GM19238 (cell line): Measurements from ENCODE around the gene NPAS2.

Experiments used
- DNase-seq: peaks from one replicate; pipeline ENCODE4 v3.0.0; 2011; ENCODE audit warnings: low spot score; ENCODE audit not compliant: insufficient read length

Gene NPAS2

DNA sequence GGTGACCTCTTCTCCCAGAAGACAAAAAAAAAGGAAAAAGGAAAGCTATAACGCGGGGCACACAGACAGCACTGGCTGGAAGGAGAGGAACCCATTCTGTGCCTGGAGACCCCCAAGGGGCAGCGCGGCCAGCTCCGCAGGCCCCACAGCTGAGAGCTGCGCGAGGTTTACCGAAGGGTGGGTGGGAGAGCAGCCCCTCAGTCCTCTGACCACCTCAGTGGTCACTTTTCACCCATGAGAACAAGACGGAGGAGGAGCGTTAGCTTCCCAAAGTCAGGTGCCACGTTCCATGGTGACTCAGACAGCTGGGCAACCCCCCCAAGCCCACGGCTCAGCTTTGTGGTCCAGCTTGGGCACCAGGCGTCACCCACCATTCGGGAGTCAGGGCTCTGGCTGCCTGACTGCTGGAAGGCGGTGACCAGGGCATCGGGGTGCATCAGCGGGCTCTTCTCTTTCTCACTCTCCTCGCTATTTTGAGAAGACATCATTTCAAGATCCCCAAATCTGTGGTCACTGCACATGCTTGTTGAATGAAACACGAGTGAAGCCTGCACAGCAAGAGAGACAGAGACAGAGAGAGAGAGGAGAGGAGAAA is 217.3 kb downstream of the NPAS2 start:
- DNase-seq, result no peak

DNA sequence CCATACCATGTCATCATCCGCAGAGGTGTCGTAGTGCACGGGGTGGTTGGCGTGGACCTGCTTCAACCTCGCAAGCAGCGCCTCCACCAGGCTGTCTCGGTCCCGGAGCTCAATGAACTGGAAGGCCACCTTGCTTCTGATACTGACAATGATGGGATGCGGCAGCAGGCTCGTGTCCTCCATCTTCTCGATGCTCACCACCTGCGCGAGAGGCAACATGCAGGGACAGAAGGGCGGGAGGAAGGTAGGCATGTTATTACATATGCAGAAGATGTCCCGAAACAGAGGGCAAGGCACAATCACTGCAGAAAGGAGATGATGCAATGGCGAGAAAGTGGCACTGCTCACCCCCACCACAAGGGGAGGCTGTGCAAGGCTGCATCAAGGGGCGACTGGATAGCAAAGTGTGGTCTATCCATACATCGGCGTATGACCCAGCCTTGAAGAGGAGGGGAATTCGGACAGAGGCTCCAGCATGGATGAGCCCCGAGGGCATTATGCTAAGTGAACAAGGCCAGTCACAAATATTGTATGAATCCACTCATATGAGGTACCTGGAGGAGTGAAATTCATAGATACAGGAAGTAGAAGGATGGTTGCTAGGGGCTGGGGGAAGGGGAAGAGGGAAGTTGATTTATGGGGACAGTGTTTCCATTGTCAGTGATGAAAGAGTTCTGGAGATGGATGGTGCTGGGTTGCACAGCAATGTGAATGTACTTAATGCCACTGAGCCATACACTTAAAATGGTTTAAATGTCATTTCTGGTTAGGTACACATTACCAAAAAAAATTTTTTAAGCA is 218.7 kb downstream of the NPAS2 start:
- DNase-seq, result no peak

DNA sequence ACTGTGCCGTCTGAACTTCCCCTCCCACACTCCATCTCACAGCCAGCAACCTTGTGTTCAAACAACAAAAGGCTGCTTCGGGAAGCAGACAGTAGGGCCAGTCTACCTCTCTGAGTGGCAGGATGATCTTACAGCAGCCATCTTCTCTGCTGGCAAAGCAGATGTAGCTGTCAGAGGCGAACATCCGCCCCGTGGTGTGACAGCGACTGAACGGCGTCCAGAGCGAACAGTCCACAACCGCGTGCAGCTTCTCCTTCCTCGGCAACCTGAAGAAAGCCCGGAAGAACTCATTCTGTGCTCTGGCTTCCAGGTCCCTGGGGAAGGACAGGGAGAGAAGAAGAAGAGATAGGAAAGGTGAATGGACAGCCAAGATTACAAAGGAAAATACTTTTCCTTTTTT is 220.1 kb downstream of the NPAS2 start:
- DNase-seq, result no peak

DNA sequence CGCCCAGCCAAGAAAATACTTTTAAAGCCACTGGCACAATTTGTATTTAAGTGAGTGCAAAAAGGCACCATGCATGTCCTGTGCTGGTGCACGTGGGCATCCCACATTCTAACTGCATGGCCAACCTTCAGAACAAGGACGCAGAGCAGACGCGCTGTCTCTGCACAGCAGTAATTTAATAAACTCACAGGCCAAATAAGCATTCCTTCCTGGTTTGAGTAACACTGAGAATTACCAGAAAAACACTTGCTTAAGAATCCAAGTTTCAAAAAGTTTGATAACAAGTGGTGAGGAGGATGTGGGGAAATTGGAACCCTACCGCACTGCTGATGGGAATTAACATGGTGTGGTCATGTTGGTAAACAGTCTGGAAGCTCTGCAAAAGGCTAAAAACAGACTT is 220.8 kb downstream of the NPAS2 start:
- no peak for DNase-seq

DNA sequence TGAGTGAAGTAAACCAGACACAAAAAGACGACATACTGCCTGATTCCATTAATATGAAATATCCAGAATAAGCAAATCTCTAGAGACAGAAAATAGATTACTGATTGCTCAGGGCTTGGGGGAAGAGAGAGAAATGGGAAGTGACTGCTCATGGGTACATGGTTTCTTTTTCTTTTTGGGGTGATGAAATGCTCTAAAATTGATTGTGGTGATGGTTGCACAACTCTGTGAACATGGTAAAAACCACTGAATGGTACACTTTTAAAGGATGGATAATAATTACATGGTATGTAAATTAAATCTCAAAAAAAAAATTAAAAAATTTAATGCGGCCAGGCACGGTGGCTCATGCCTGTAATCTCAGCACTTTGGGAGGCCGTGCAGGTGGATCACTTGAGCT is 221.5 kb downstream of the NPAS2 start:
- no peak for DNase-seq

DNA sequence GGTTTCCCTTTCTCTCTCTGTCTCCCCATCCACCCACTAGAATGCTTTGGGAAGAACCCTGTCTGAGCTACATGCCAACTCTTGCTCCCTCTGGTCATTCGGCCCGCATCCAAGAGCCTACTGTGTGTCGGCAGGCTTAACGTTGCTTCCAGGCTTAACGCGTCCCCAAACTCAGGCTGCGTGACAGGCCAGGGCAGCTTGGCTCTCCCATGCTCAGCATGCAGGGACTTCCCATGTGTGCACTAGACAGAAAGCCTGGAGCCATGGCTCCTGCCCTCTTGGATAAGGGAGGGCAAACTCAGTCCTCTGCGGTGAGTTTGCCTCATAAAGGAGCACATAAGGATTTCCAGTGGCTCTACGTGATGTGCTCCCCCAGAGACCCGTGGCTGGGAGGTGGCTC is 225.4 kb downstream of the NPAS2 start:
- DNase-seq, result no peak
